HG03039 (cell line): ENCODE measurements around the gene IFNLR1.
A peak's percentile ranks its signal among the peaks of the same experiment; 100 is the strongest.
"Not testable (repeated sequence)": the region's sequence is repeated elsewhere in the genome, so short reads cannot be mapped to it uniquely, and the experiment has no call there.

ENCODE experiments used
- ATAC-seq: cut with Tn5 transposase; IDR thresholded peaks from one replicate; pipeline ENCODE4 v1.9.1; 2021; ENCODE audit warnings: mild to moderate bottlenecking, moderate library complexity; ENCODE audit not compliant: unreplicated experiment

The IFNLR1 gene

DNA sequence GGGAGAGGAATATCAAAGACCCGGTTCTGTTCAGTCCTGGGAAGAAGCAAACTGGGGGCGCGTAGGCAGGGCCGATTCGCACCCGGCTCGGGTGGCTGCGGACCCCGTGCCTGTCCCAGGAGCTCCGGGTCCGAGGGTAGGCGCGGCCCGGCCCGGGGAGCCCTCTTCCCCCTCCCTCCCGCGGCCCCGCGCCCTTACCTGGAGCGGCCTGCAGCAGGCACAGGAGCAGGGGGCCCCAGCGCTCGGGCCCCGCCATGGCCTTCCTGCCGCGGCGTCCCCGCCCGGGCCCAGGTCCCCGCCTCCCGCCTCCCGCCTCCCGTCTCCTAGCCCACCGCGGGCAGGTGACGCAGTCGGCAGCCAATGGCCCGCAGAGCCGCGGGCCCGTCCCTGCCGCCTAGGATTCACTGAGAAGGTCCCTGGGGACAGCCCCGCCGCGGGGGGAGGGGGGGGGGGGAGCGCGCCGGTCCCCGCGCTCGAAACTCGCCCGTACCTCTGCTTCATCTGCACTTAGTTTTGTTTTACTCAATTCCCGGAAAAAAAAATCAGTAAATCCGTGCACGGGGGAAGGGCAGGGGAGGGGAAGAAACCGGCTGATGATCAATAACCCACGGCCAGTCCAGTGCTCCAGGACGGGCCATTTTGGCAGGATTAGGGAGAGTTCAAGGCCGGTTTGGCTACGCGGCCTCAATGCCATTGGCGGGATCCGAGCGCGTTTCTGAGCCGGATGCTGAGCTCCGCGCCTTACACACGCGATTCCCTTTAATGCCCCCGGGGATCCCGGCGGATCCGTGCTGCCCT, at the start of gene IFNLR1:
IFNLR1 (minus strand) TSS at position 297 of the 798 bp plus-strand sequence; CDS start at position 256, 41 bp downstream.
- ATAC-seq = peak; percentile 34

DNA sequence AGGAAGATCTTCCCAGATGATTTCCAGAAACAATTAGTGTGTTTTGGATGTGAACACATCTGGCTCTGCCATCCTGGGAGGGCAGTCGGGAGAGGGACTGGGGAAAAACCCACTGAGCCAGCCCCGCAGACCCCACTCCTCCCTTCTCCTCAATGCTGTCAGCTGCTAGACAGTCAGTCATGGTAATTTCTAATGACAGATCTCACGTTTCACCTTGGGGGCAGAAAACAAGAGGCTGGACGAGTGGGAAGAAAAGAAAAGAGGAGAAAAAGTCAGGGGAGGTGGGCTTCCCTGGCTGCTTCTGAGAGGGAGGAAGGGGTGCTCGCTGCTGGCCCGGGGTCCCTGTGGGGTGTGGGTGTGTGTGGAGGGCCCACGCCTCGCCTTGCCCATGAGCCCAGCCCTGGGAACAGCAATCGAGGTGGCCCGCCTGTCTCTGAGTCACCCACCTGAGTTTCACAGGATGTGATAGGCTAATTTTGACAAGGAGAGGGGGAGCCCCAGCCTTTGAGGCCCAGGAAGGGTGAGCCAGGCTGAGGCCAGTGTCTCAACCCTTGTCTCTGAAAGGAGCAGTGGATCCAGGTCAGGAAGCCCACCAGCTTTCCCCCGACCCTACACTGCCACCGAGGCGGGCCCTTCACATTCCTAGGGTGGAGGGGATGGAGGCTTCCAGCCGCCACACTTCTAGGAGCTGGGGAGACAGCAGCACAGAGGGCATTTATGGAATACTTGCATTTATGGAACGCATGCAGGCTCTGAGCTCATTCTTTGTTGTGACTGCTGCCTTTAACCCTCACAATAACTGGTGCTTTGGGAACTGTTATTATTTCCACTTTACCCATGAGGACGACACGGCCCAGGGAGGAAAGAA, 49.1 kb upstream of the IFNLR1 start:
- no peak for ATAC-seq

DNA sequence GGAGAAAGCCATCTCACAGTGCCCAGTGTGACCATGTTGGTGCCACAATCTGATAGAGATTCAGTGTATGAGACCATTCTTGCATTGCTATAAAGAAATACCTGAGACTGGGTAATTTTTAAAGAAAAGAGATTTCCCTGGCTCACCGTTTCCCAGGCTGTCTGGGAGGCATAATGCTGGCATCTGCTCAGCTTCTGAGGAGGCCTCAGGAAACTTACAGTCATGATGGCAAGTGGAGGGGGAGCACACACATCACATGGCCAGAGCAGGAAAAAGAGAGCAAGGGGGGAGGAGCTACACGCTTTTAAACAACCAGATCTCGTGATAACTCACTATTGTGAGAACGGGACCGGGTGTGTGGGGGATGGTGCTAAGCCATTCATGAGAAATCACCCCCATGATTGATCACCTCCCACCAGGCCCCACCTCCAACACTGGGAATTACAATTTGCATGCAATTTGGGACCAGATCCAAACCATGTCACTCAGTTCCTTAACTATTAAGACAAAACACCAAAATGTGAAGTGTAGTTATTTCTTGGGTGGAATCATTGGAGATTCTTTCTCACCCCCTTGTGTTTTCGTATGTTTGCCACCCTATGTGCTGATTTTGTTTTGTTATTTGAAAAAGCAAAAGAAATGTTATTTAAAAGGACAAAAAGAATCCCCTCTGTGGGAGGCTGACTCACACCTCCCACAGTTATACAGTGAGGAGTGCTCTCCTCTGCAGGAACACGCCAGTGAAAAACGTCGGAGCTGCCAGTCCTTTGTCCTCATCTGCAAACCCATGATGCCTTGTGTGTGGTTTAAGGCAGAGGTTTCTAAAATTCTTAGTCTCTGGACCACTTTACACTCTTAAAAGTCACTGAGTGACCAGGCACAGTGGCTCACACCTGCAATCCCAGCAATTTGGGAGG, 46.9 kb upstream of the IFNLR1 start:
- ATAC-seq = no peak

DNA sequence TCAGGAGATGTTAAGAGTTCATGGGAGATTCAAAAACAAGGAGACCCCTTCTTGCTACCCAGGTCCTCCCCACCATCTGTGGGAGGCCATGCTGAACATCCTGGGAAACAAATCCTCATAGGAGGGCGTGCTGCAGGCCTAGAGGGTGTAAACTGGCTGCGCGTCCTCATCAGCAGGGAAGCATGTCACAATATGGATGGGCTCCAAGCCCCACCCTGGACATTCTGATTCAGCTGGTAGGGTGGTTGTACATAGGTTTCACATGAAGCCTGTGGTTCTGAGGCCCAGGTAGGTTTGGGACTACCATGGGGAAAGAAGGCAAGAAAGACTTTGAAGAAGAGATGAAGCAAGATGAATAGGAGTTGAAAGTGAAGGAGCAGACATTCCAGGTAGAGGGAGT, 44.6 kb upstream of the IFNLR1 start:
- no peak for ATAC-seq

DNA sequence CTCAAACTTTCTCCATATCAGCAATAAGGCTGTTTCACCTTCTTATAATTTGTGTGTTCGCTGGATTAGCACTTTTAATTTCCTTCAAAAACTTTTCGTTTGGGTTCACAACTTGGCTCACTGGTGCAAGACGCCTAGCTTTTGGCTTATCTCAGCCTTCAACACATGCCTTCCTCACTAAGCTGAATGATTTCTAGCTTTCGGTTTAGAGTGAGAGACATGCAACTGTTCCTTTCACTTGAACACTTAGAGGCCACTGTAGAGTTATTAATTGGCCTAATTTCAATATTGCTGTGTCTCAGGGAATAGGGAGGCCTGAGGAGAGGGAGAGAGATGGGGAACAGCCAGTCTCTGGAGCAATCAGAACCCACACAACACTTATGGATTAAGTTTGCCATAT, 41.2 kb upstream of the IFNLR1 start:
- ATAC-seq = no peak

DNA sequence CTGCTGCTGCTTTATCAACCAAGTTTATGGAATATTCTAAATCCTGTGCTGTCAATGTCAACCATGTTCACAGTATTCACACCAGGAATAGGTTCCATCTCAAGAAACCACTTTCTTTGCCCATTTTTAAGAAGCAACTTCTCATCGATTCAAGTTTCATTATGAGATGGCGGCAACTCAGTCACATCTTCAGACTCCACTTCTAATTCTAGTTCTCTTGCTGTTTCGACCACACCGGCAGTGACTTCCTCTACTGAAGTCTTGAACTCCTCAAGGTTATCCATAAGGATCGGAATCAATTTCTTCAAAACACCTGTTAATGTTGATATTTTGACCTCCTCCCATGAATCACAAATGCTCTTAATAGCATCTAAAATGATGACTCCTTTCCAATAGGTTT, 39.7 kb upstream of the IFNLR1 start:
- no peak for ATAC-seq

DNA sequence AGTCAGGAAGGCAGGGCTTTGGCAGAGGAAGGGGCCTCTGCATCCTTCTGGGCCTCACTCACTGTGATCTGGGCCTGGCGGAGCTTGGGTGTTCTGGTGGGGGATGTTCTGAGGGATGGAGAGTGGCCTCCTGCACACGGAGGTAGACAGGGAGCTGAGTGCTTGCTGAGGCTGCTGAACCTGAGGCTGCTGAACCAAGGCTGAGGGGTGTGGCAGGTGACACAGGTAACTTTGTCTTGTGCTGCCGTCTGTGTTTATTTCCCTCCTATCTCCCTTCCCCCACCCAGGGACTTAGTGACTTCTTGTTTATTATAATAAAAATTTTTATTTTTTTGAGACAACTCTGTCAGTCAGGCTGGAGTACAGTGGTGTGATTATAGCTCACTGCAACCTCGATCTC, 37.7 kb upstream of the IFNLR1 start:
- ATAC-seq = no peak

DNA sequence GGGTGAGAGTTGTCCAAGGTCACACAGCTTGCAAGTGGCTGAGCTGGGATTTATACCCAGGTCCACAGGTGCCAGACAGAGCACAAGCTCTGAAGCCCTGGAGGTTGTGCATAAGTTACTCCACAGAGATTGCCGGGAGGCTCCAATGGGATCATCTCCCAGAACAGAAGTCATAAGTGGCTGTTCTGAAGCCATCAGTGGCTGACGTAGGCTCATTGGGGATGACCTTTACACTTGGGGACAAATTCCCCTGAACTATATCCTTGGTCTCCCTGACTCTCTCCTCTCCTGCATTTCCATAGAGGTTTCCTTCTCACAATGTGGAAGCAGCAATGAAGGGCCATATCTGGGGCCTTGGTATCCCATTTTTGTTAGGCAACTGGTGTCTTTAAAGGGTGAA, 37.0 kb upstream of the IFNLR1 start:
- no peak for ATAC-seq

DNA sequence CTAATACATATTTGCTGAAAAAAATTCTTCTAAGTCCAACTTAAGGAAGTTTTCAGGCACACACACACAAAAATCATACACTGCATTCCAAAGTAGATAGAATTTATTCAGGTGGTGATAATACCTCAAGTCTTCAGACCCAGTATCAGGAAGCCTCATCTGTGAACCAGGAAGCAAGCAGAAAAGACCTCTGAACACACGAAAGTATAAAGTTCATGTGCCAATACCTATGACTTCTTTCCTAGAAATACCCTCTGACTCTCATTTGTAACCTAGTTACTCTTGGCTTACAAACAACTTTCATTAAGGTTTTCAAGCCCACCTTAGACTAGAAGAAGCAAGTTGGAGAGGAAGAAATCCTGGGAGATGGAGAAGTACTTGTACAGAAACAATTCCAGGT, 35.7 kb upstream of the IFNLR1 start:
- no peak for ATAC-seq

DNA sequence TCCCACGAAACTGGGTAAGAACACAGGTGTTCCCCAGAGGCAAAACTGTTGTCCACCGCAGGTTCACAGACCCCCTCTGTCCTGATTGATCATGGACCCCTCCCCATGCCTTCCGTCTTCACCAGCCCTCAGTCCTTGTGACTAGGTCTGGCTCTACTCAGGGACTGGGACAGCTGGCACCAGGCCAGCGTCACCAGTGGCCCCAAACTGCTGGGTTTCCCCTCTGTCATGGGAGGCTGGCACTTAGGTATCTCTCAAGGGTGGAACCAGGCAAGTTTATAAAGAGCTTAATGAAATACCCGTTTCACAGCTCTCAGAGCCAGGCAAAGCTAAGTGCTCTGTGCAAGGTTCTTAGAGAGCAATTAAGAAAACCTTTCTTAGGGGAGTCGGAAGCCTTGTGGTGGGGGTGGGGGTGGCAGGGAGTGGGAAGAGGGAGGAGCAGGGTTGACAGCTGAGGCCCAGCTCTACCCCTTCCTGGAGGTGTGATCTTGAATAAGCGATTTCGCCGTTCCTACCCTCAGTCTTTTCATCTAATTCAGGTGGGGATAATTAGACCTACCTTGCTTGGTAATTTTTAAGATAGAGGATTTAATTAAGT, 35.0 kb upstream of the IFNLR1 start:
- no peak for ATAC-seq

DNA sequence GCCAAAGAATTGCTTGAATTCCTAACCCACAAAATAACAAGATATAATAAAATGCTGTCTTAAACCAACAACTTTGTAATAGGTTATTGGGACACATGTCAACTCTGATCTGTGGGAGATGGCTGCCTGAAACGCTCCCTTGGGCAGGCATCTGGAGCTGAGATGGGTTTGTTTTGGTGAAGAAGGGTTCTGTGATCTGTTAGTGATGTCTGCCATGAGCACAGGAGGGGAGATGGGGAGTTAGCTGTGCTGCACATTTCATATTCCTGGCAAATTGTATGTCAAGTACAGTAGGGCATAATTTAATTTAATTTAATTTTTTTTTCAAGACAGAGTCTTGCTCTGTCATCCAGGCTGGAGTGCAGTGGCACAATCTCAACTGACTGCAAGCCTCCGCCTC, 34.2 kb upstream of the IFNLR1 start:
- ATAC-seq = no peak

DNA sequence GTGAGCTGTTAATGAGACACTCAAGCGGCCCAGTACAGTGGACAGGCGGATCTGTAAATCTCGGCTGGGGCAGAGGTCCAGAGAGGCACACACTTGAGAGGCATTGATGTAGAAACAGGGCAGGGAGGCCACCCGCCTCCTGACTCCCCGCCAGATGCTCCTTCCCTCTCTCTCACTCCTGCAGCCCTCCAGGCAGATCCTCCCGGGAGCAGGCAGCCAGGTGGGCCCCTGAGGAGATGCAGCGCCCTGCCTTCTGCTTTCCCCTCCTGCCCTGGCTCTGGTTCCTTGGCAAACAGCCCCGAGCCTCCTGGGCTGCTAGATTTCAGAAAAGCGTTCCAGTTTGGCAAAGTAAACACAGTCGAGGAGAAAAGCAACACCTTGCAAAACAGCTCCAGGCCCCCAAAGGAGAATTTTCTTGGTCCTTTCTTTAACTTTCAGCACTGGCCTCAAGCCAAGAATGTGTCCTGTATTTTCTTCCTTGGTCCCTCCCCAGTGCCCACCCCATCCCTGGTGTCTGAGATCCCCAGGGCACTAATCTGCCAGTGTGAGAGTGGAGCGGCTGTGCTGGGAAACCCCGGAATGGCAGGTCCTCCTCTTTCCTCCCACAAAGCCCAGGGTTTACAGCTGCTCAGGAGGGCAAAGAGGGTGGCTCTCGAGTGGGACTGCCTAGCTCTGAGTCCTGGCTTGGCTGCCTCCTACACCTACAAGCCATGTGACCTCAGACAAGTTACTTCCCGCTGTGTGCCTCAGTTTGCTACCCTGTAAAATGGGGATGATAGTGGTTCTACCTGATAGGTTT, 29.4 kb upstream of the IFNLR1 start:
- no peak for ATAC-seq

DNA sequence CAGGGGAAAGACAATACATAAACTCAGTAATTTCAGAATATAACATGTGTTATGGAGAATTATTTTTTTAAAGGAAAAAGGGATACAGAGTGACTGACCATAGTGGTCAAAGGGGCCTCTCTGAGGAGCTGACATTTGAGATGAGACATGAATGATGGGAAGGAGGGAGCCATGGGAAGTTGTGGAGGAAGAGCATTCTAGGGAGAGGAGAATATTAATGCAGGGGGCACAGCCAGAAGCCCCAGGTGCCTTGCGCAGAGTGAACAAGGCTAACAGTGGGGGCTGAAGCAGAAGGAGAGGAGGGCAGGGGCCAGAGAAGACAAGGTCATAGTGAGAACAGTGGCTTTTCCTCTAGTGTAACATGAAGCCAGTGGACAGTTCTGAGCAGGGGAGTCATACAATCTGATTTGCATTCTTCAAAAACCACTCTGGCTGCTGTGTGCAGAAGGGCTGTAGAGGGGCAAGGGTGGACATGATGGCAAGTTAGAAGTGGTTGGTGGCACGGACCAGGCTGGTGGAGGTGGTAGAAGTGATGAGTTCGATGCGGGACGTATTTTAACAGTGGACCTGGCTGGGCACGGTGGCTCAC, 28.2 kb upstream of the IFNLR1 start:
- ATAC-seq = no peak

DNA sequence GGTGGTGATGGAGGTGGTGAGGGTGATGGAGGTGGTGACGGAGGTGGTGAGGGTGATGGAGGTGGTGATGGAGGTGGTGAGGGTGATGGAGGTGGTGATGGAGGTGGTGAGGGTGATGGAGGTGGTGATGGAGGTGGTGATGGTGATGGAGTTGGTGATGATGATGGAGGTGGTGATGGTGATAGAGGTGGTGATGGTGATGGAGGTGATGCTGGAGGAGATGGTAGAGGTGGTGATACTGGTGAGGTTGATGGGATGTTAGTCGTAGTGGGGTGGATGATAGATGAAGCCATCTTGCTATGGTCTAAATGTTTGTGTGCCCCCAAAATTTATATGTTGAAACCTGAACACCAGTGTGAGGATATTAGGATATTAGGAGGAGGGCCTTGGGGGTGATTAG, 25.3 kb upstream of the IFNLR1 start:
- no peak for ATAC-seq

DNA sequence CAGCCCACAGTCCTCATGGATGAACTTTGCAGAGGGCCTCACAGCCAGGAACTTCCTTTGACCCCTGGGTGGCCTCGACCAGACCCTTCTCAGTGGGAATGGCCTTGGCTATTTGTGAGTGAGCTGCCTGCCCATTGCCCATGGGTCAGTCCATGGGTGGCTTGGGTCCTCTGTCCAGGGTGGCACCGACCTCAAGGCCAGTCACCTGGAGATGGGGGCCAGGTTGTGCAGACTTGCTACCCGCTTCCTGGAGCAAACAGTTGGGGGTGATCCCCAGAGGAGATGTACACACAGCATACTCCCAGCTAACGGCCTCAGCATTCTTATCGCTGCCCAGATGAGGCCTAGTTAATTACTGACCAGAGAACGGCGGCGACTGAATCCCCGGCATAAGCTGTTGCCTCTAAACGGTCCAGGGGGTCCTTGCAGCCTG, 23.1 kb upstream of the IFNLR1 start:
- ATAC-seq = no peak

DNA sequence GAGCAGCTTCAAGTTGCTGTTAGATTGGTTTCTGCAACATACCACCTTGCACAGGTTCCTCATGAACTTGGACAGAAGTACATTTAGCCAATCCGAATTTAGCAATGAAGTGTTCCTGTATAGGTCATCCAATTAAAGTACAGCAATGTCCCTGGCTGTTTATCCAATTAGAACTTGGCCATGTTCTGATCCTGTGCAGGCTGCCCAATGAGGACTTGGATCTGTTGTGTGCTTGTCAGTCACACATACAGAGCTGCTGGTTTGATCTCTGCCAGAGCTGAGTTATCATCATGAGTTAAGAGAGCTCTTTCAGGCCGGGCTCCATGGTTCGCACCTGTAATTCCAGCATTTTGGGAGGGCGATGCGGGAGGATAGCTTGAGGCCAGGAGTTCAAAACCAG, 22.0 kb upstream of the IFNLR1 start:
- no peak for ATAC-seq

DNA sequence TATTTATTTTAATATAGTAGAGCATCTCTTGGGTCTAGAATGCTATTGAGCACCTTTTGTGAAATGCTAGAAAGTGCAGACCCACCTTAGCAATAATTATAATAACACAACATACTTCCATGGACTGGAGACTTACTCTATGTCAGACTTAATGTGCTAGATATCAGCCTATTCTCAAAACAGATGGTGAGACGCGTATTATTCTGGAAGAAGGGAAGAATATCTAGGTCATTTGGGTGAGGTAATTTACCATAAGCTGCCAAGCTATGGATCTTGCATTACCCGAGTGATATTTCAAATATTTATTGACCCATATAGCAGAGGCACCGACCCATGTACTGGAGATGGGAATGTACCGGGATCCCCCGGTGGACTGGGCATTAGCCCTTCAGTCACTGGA, 20.6 kb upstream of the IFNLR1 start:
- ATAC-seq = no peak

DNA sequence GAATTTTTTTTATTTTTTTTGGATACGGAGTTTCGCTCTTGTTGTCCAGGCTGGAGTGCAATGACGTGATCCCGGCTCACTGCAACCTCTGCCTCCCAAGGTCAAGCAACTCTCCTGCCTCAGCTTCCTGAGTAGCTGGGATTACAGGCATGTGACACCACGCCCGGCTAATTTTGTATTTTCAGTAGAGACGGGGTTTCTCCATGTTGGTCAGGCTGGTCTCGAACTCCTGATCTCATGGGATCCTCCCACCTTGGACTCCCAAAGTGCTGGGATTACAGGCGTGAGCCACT, 20.3 kb upstream of the IFNLR1 start:
- not testable (repeated sequence) for ATAC-seq

DNA sequence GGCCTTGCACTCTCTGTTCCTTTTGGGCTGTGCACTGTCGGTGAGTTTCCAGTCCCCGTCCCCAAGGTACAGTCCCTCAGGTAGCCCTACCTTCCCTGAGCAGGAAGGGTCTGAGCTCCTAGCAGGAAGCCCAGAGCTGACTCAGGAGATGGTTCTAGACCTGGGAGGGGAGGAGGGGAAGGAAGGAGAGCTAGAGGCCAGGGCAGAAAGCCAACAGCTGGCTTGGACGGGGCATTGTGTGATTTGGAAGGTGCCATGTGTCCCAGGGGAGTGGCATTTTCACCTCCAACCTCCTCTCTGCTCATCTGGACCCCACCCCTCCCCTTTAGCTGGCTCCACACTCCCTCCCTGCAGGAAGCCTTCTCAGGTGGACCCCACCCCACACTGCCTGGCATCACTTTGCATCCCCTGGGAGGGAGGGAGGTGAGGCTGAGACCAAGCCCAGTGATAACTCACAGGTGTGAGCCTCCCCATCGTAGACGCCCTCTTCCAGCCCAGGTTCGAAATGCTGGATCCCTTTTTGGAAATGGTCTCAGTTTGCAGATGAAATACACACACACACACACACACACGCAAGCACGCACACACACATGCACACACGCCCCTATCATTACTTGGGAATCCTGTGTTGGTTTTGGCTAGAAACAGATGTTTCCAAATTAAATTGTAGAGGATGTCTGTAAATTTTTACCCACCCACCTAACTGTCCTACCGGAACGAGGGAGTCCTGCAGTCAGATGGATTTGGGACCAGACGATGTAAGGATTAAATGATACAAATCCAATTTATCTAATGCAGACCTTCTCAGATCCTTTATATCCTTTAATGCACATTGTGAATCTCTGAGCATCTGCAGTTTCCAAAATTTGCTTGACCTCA, 19.7 kb upstream of the IFNLR1 start:
- ATAC-seq = no peak
